22Rv1 (cell line): ENCODE results near the gene COL16A1.

Source experiments
- CTCF ChIP-seq: fragments of 450-650 bp; IDR thresholded peaks from 2 replicates; pipeline ENCODE4 v1.5.1; 2017; ENCODE audit warnings: mild to moderate bottlenecking
- ZFX ChIP-seq: fragments of 450-650 bp; IDR thresholded peaks from 2 replicates; pipeline ENCODE4 v1.6.1; 2017; ENCODE audit warnings: antibody characterized with exemption, borderline replicate concordance

GRCh38 chr1:31730336-31731048, 26.7 kb upstream of the COL16A1 start:
- TF ChIP-seq CTCF = no peak
- TF ChIP-seq ZFX = no peak
